HEK293 (cell line): ENCODE results near the gene STK39.

Experiments used
- CTCF ChIA-PET: fragments of 350-600 bp; formaldehyde crosslinking; extraction: SDS; loops from one replicate; lab custom pipeline; 2021; ENCODE audit warnings: antibody characterized with exemption; lab: Yijun Ruan, JAX
- POLR2A ChIA-PET: fragments of 300-600 bp; formaldehyde crosslinking; extraction: SDS; loops from one replicate; lab custom pipeline; 2020; ENCODE audit warnings: antibody characterized with exemption, inconsistent platforms; lab: Yijun Ruan, JAX
- H3K27ac ChIP-seq: fragments of 200-500 bp; sonication (Bioruptor generic); 2 replicates; pipeline ENCODE4 v1.5.1; 2014; ENCODE audit warnings: low read depth, low read length, control low read depth, inconsistent platforms; ENCODE audit errors: extremely low read depth
- H3K36me3 ChIP-seq, 2 experiments: fragments of 200-500 bp in 1 of 2; sonication (Bioruptor generic) in 1 of 2; 1 replicate in 1 of 2; 2 replicates in 1 of 2; pipeline ENCODE4 v1.5.1; 2014 to 2017; ENCODE audit warnings: inconsistent platforms in 2 of 2, low read length in 2 of 2; ENCODE audit not compliant: control insufficient read depth in 2 of 2, insufficient read depth in 1 of 2
- H3K4me1 ChIP-seq: fragments of 200-500 bp; sonication (Bioruptor generic); 2 replicates; pipeline ENCODE4 v1.5.1; 2014; ENCODE audit warnings: mild to moderate bottlenecking, low read length, inconsistent platforms; ENCODE audit not compliant: control insufficient read depth, insufficient read depth
- H3K4me3 ChIP-seq: 2 replicates; pipeline ENCODE4 v1.5.1; 2011; ENCODE audit warnings: low read depth, mild to moderate bottlenecking, control low read depth, low read length, moderate library complexity
- H3K9me3 ChIP-seq: fragments of 200-500 bp; sonication (Bioruptor generic); 2 replicates; pipeline ENCODE4 v1.5.1; 2014; ENCODE audit warnings: low read depth, low read length, inconsistent platforms; ENCODE audit not compliant: control insufficient read depth, insufficient read depth
- EGR2 ChIP-seq: fragments of 450-650 bp; formaldehyde crosslinking; IDR thresholded peaks from 2 replicates; pipeline ENCODE4 v1.5.1; 2016; ENCODE audit warnings: low read depth, missing biosample characterization, missing genetic modification characterization
- FEZF1 ChIP-seq: fragments of 450-650 bp; formaldehyde crosslinking; IDR thresholded peaks from 2 replicates; pipeline ENCODE4 v1.5.1; 2016; ENCODE audit warnings: missing biosample characterization, missing genetic modification characterization
- GLI2 ChIP-seq: fragments of 450-650 bp; formaldehyde crosslinking; IDR thresholded peaks from 2 replicates; pipeline ENCODE4; 2017; ENCODE audit warnings: missing biosample characterization, missing genetic modification characterization, low read depth, borderline replicate concordance
- HOXD13 ChIP-seq: sonication (generic); formaldehyde crosslinking; IDR thresholded peaks from 2 replicates; pipeline ENCODE4 v1.8.0; 2022; ENCODE audit warnings: missing genetic modification reagents, borderline replicate concordance
- KLF10 ChIP-seq: fragments of 450-650 bp; IDR thresholded peaks from 2 replicates; pipeline ENCODE4 v1.5.1; 2018; ENCODE audit warnings: missing biosample characterization, mild to moderate bottlenecking, missing genetic modification characterization
- MZF1 ChIP-seq: fragments of 450-650 bp; formaldehyde crosslinking; IDR thresholded peaks from 2 replicates; pipeline ENCODE4 v1.5.1; 2017; ENCODE audit warnings: missing biosample characterization, missing genetic modification characterization, borderline replicate concordance
- PRDM6 ChIP-seq: fragments of 450-650 bp; formaldehyde crosslinking; IDR thresholded peaks from 2 replicates; pipeline ENCODE4 v1.5.1; 2017; ENCODE audit warnings: missing biosample characterization, missing genetic modification characterization
- SCRT2 ChIP-seq: fragments of 450-650 bp; formaldehyde crosslinking; IDR thresholded peaks from 2 replicates; pipeline ENCODE4 v1.5.1; 2016; ENCODE audit warnings: missing biosample characterization, missing genetic modification characterization
- SP7 ChIP-seq: fragments of 450-650 bp; formaldehyde crosslinking; IDR thresholded peaks from 2 replicates; pipeline ENCODE4 v1.5.1; 2016; ENCODE audit warnings: missing biosample characterization, missing genetic modification characterization
- ZNF10 ChIP-seq: fragments of 450-650 bp; formaldehyde crosslinking; IDR thresholded peaks from 2 replicates; pipeline ENCODE4 v1.5.1; 2017; ENCODE audit warnings: missing biosample characterization, missing genetic modification characterization
- ZNF114 ChIP-seq: fragments of 450-650 bp; formaldehyde crosslinking; IDR thresholded peaks from 2 replicates; pipeline ENCODE4 v1.5.0; 2017; ENCODE audit warnings: missing biosample characterization, missing genetic modification characterization
- ZNF398 ChIP-seq: fragments of 450-650 bp; formaldehyde crosslinking; IDR thresholded peaks from 2 replicates; pipeline ENCODE4 v1.5.1; 2017; ENCODE audit warnings: missing biosample characterization, missing genetic modification characterization
- ZNF416 ChIP-seq: fragments of 450-650 bp; formaldehyde crosslinking; IDR thresholded peaks from 2 replicates; pipeline ENCODE4 v1.5.1; 2016; ENCODE audit warnings: missing biosample characterization, missing genetic modification characterization
- ZNF423 ChIP-seq: fragments of 450-650 bp; formaldehyde crosslinking; IDR thresholded peaks from 2 replicates; pipeline ENCODE4 v1.5.1; 2016; ENCODE audit warnings: missing biosample characterization, missing genetic modification characterization
- ZNF426 ChIP-seq: fragments of 450-650 bp; formaldehyde crosslinking; IDR thresholded peaks from 2 replicates; pipeline ENCODE4 v1.5.1; 2017; ENCODE audit warnings: missing biosample characterization, missing genetic modification characterization, mild to moderate bottlenecking, inconsistent platforms, moderate library complexity
- ZNF510 ChIP-seq: fragments of 450-650 bp; formaldehyde crosslinking; IDR thresholded peaks from 2 replicates; pipeline ENCODE4 v1.5.1; 2018; ENCODE audit warnings: mild to moderate bottlenecking, missing genetic modification characterization, missing biosample characterization; ENCODE audit not compliant: insufficient replicate concordance
- ZNF560 ChIP-seq: fragments of 450-650 bp; formaldehyde crosslinking; IDR thresholded peaks from 2 replicates; pipeline ENCODE4 v1.5.1; 2017; ENCODE audit warnings: missing biosample characterization, missing genetic modification characterization, borderline replicate concordance
- ZNF596 ChIP-seq: fragments of 450-650 bp; IDR thresholded peaks from 2 replicates; pipeline ENCODE4 v1.5.0; 2018; ENCODE audit warnings: missing biosample characterization, mild to moderate bottlenecking, missing genetic modification characterization, moderate library complexity
- ZNF621 ChIP-seq: fragments of 450-650 bp; formaldehyde crosslinking; IDR thresholded peaks from 2 replicates; pipeline ENCODE4 v1.5.1; 2017; ENCODE audit warnings: missing biosample characterization, missing genetic modification characterization
- ZNF645 ChIP-seq: fragments of 450-650 bp; formaldehyde crosslinking; IDR thresholded peaks from 2 replicates; pipeline ENCODE4; 2016; ENCODE audit warnings: missing biosample characterization, missing genetic modification characterization
- ZNF707 ChIP-seq: fragments of 450-650 bp; formaldehyde crosslinking; IDR thresholded peaks from 2 replicates; pipeline ENCODE4 v1.5.1; 2016; ENCODE audit warnings: missing biosample characterization, missing genetic modification characterization
- ZNF776 ChIP-seq: fragments of 450-650 bp; formaldehyde crosslinking; IDR thresholded peaks from 2 replicates; pipeline ENCODE4 v1.5.0; 2017; ENCODE audit warnings: missing biosample characterization, missing genetic modification characterization, borderline replicate concordance
- ZNF843 ChIP-seq: fragments of 450-650 bp; formaldehyde crosslinking; IDR thresholded peaks from 2 replicates; pipeline ENCODE4 v1.5.1; 2016; ENCODE audit warnings: missing biosample characterization, missing genetic modification characterization
- ZSCAN23 ChIP-seq: fragments of 450-650 bp; formaldehyde crosslinking; IDR thresholded peaks from 2 replicates; pipeline ENCODE4 v1.5.1; 2016; ENCODE audit warnings: missing biosample characterization, missing genetic modification characterization
- TF ChIP-seq, protein P1 (sequence below): fragments of 450-650 bp; formaldehyde crosslinking; IDR thresholded peaks from 2 replicates; pipeline ENCODE4 v1.5.1; 2016; ENCODE audit warnings: missing biosample characterization, missing genetic modification characterization

Gene STK39

GRCh38 chr2:168171059-168171762, 76.2 kb downstream of the STK39 start:
- Histone ChIP-seq H3K36me3 (peaks cover 0 to 10% of the 10 kb centered on the region in 2 experiments; a peak in 2 of 3 replicates), H3K4me3 (no peak overlapping the region), H3K4me1 (no peaks in the 10 kb centered on the region), H3K9me3 (no peaks in the 10 kb centered on the region), H3K27ac (no peak overlapping the region)
- ChIA-PET POLR2A (no interaction called here), CTCF (interaction anchor here (0.6 to 2.3 kb wide), 2 partner anchors 10 to 42 kb away, joined by 3 to 7 read pairs; no protein-coding TSS in a partner anchor)
- TF ChIP-seq ZNF416 (no peak), PRDM6 (no peak), ZNF426 (tag by site-specific recombination) (no peak), ZNF423 (tag by site-specific recombination) (no peak), SP7 (tag by site-specific recombination) (no peak), ZNF510 (no peak), ZNF114 (tag by site-specific recombination) (no peak), EGR2 (tag by site-specific recombination) (no peak), ZNF560 (no peak), ZNF707 (tag by site-specific recombination) (no peak), ZNF621 (tag by site-specific recombination) (no peak), ZNF10 (tag by site-specific recombination) (no peak), HOXD13 (CRISPR knock-in tag) (no peak), FEZF1 (no peak), ZNF843 (tag by site-specific recombination) (no peak), MZF1 (tag by site-specific recombination) (no peak), GLI2 (no peak)
- TF ChIP-seq, protein P1, sequence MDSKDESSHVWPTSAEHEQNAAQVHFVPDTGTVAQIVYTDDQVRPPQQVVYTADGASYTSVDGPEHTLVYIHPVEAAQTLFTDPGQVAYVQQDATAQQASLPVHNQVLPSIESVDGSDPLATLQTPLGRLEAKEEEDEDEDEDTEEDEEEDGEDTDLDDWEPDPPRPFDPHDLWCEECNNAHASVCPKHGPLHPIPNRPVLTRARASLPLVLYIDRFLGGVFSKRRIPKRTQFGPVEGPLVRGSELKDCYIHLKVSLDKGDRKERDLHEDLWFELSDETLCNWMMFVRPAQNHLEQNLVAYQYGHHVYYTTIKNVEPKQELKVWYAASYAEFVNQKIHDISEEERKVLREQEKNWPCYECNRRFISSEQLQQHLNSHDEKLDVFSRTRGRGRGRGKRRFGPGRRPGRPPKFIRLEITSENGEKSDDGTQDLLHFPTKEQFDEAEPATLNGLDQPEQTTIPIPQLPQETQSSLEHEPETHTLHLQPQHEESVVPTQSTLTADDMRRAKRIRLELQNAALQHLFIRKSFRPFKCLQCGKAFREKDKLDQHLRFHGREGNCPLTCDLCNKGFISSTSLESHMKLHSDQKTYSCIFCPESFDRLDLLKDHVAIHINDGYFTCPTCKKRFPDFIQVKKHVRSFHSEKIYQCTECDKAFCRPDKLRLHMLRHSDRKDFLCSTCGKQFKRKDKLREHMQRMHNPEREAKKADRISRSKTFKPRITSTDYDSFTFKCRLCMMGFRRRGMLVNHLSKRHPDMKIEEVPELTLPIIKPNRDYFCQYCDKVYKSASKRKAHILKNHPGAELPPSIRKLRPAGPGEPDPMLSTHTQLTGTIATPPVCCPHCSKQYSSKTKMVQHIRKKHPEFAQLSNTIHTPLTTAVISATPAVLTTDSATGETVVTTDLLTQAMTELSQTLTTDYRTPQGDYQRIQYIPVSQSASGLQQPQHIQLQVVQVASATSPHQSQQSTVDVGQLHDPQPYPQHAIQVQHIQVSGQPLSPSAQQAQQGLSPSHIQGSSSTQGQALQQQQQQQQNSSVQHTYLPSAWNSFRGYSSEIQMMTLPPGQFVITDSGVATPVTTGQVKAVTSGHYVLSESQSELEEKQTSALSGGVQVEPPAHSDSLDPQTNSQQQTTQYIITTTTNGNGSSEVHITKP (tag by site-specific recombination): no peak

GRCh38 chr2:168169097-168169745, 78.2 kb downstream of the STK39 start:
- peaks cover 0 to 19% of the 10 kb centered on the region in 2 experiments; a peak in 2 of 3 replicates for H3K36me3 ChIP-seq
- CTCF ChIA-PET: interaction anchor here (2.3 kb wide), 1 partner anchor 8 kb away, joined by 7 read pairs; no protein-coding TSS in a partner anchor

More at GRCh38 chr2:168169097-168169745, 78.2 kb downstream of the STK39 start:
- POLR2A ChIA-PET: no interaction called here
- no peaks in the 10 kb centered on the region for H3K4me1 ChIP-seq
- H3K9me3 ChIP-seq: no peaks in the 10 kb centered on the region
- no peak overlapping the region for H3K27ac ChIP-seq
- no peak overlapping the region for H3K4me3 ChIP-seq
- no peak for TF ChIP-seq SCRT2 (tag by site-specific recombination)
- no peak for TF ChIP-seq GLI2
- TF ChIP-seq ZNF776 (tag by site-specific recombination): no peak
- TF ChIP-seq ZSCAN23 (tag by site-specific recombination): no peak
- no peak for TF ChIP-seq ZNF645
- TF ChIP-seq ZNF596 (tag by site-specific recombination): no peak
- TF ChIP-seq KLF10 (tag by site-specific recombination): no peak
- no peak for TF ChIP-seq PRDM6
- no peak for TF ChIP-seq FEZF1
- no peak for TF ChIP-seq ZNF398 (tag by site-specific recombination)
- TF ChIP-seq, all 188 proteins: peak for 0
